SK-N-MC (cell line): ENCODE data around the gene SEMA4B.

ENCODE experiments used
- EZH2 ChIP-seq: fragments of 200-600 bp; sonication (generic); IDR thresholded peaks from one replicate; pipeline ENCODE4 v1.6.1; 2017; ENCODE audit warnings: antibody characterized with exemption
- FOXP2 ChIP-seq: optimal IDR thresholded peaks from 2 replicates; pipeline ENCODE3; 2011; ENCODE audit warnings: mild to moderate bottlenecking, moderate library complexity; ENCODE audit not compliant: insufficient read depth; ENCODE audit errors: extremely low read length, control extremely low read depth
- POLR2AphosphoS5 ChIP-seq: IDR thresholded peaks from 2 replicates; pipeline ENCODE4 v1.6.1; 2012; ENCODE audit warnings: mild to moderate bottlenecking, low read depth, low read length, borderline replicate concordance

GRCh38 chr15:90151989-90152645, 49.0 kb upstream of the SEMA4B start:
- TF ChIP-seq POLR2AphosphoS5 (no peak), EZH2 (no peak), FOXP2 (no peak)
